GM12878 (cell line): ENCODE results near the gene C17orf58. TPM values are rescaled to one million over a fixed set of nuclear protein-coding genes. Genes with fewer than 3 reads are reported as not detected.

Experiments used
- ATAC-seq: fragments of 200-7000 bp; cut with Tn5 transposase; 3 replicates; pipeline ENCODE4 v1.9.1; 2020; ENCODE audit warnings: mild to moderate bottlenecking, moderate library complexity
- BruUV-seq: library from RNA; stranded (reverse); fragments of 400-500 nt; replicated peaks from 2 replicates; lab custom pipeline; 2021; lab: Mats Ljungman, UMichigan
- CTCF ChIA-PET: fragments of 300-600 bp; sonication (Branson Sonifier 250); formaldehyde crosslinking; extraction: SDS; loops from one replicate; lab custom pipeline; 2021; ENCODE audit warnings: inconsistent platforms; lab: Yijun Ruan, JAX
- POLR2A ChIA-PET: fragments of 350-600 bp; formaldehyde crosslinking; extraction: SDS; loops from one replicate; lab custom pipeline; 2021; ENCODE audit warnings: inconsistent platforms; lab: Charles Lee
- RAD21 ChIA-PET: fragments of 300-600 bp; sonication (Branson Sonifier 250); formaldehyde crosslinking; loops from one replicate; lab custom pipeline; 2023; ENCODE audit warnings: antibody characterized with exemption; ENCODE audit not compliant: unreplicated experiment; lab: Charles Lee
- SMC1A ChIA-PET: fragments of 300-600 bp; sonication (Branson Sonifier 250); formaldehyde crosslinking; loops from one replicate; lab custom pipeline; 2023; ENCODE audit not compliant: unreplicated experiment, uncharacterized antibody; lab: Charles Lee
- DNase-seq: peaks from one replicate; pipeline ENCODE4 v3.0.0-alpha.2; 2011; ENCODE audit warnings: low read depth, low spot score
- FAIRE-seq: peaks from 3 replicates; lab custom pipeline; 2011; peaks lifted over from hg19 to GRCh38; lab: Jason Lieb, UNC
- H2AFZ ChIP-seq: 2 replicates; pipeline ENCODE4 v1.6.0; 2011; ENCODE audit warnings: low read depth, low read length, control low read depth; ENCODE audit not compliant: control insufficient read depth
- H3K27ac ChIP-seq: 2 replicates; pipeline ENCODE4 v1.5.1; 2011; ENCODE audit warnings: control low read depth; ENCODE audit not compliant: control insufficient read depth, insufficient read depth
- H3K27me3 ChIP-seq, 2 experiments: replicated peaks in 1 of 2; 2 replicates each; pipeline versions ENCODE4 v1.6.0 to v1.6.1; 2011; ENCODE audit warnings: low read length in 1 of 2; ENCODE audit not compliant: control insufficient read depth in 2 of 2, insufficient read depth in 2 of 2
- H3K36me3 ChIP-seq, 2 experiments: 2 replicates each; pipeline ENCODE4 v1.5.1; 2011; ENCODE audit warnings: low read length in 1 of 2; ENCODE audit not compliant: control insufficient read depth in 2 of 2, insufficient read depth in 2 of 2
- H3K4me1 ChIP-seq: 2 replicates; pipeline ENCODE4 v1.6.1; 2011; ENCODE audit warnings: mild to moderate bottlenecking, low read length, moderate library complexity, mixed read lengths; ENCODE audit not compliant: control insufficient read depth, insufficient read depth
- H3K4me2 ChIP-seq: 2 replicates; pipeline ENCODE4 v1.6.0; 2011; ENCODE audit warnings: control low read depth; ENCODE audit not compliant: control insufficient read depth, insufficient read depth
- H3K4me3 ChIP-seq: fragments of 200-600 bp; sonication (generic); 2 replicates; pipeline ENCODE4 v1.5.1; 2016
- H3K79me2 ChIP-seq: 2 replicates; pipeline ENCODE4 v1.6.0; 2011; ENCODE audit warnings: low read length; ENCODE audit not compliant: control insufficient read depth, insufficient read depth
- H3K9ac ChIP-seq: 2 replicates; pipeline ENCODE4 v1.8.0; 2011; ENCODE audit warnings: low read length, control low read depth, mixed read lengths; ENCODE audit not compliant: control insufficient read depth, insufficient read depth
- H3K9me3 ChIP-seq: replicated peaks from 3 replicates; pipeline ENCODE4 v1.5.1; 2011; ENCODE audit warnings: mild to moderate bottlenecking, low read length; ENCODE audit not compliant: control insufficient read depth, insufficient read depth
- H4K20me1 ChIP-seq: 2 replicates; pipeline ENCODE4 v1.6.0; 2011; ENCODE audit not compliant: control insufficient read depth, insufficient read depth
- ATF7 ChIP-seq: fragments of 450-650 bp; IDR thresholded peaks from 2 replicates; pipeline ENCODE4 v1.6.1; 2016; ENCODE audit warnings: low read depth, mild to moderate bottlenecking
- BHLHE40 ChIP-seq, 2 experiments: fragments of 450-650 bp in 1 of 2; IDR thresholded peaks; 2 replicates each; pipeline ENCODE4 v1.6.1; 2011 to 2017; ENCODE audit warnings: low read depth in 2 of 2, borderline replicate concordance in 1 of 2, improper control_type of control experiment in 1 of 2, low read length in 1 of 2, mild to moderate bottlenecking in 1 of 2
- CBX5 ChIP-seq: sonication (generic); IDR thresholded peaks from 2 replicates; pipeline ENCODE4 v1.6.1; 2016; ENCODE audit warnings: low read depth, moderate library complexity, mild to moderate bottlenecking, inconsistent platforms
- EED ChIP-seq: sonication (generic); IDR thresholded peaks from 2 replicates; pipeline ENCODE4 v1.6.1; 2016; ENCODE audit warnings: antibody characterized with exemption, low read depth
- GATAD2B ChIP-seq: fragments of 450-650 bp; conservative IDR thresholded peaks from 2 replicates; pipeline ENCODE4 v1.6.1; 2017; ENCODE audit warnings: low read depth, mild to moderate bottlenecking, moderate library complexity
- HDAC6 ChIP-seq: fragments of 200-600 bp; sonication (generic); IDR thresholded peaks from one replicate; pipeline ENCODE4 v1.8.0; 2017; ENCODE audit warnings: antibody characterized with exemption; ENCODE audit not compliant: unreplicated experiment
- JUNB ChIP-seq: IDR thresholded peaks from 2 replicates; pipeline ENCODE4 v1.6.1; 2016; ENCODE audit warnings: antibody characterized with exemption, mild to moderate bottlenecking
- MYB ChIP-seq: fragments of 150-350 bp; IDR thresholded peaks from 2 replicates; pipeline ENCODE4 v1.6.1; 2014; ENCODE audit warnings: mild to moderate bottlenecking, low read depth, low read length, borderline replicate concordance
- NFXL1 ChIP-seq: fragments of 450-650 bp; IDR thresholded peaks from 2 replicates; pipeline ENCODE4 v1.6.1; 2017; ENCODE audit warnings: antibody characterized with exemption, mild to moderate bottlenecking, borderline replicate concordance
- RUNX3 ChIP-seq: IDR thresholded peaks from 2 replicates; pipeline ENCODE4 v1.6.1; 2012; ENCODE audit warnings: low read length, inconsistent platforms
- STAT3 ChIP-seq: IDR thresholded peaks from 2 replicates; pipeline ENCODE4 v1.6.1; 2011; ENCODE audit warnings: low read depth, low read length, improper control_type of control experiment
- SUPT20H ChIP-seq: IDR thresholded peaks from 2 replicates; pipeline ENCODE4 v1.6.1; 2011; ENCODE audit warnings: low read depth, mild to moderate bottlenecking, low read length, moderate library complexity, borderline replicate concordance; ENCODE audit not compliant: control insufficient read depth
- TCF3 ChIP-seq: IDR thresholded peaks from 2 replicates; pipeline ENCODE4 v1.6.1; 2012; ENCODE audit warnings: low read depth, mild to moderate bottlenecking, low read length, borderline replicate concordance; ENCODE audit not compliant: insufficient read depth
- USF2 ChIP-seq: IDR thresholded peaks from 2 replicates; pipeline ENCODE4 v1.6.1; 2011; ENCODE audit warnings: low read depth, low read length, improper control_type of control experiment, borderline replicate concordance
- ZBED1 ChIP-seq: IDR thresholded peaks from 2 replicates; pipeline ENCODE4 v1.6.1; 2016; ENCODE audit warnings: borderline replicate concordance
- ZNF207 ChIP-seq: fragments of 450-650 bp; IDR thresholded peaks from 2 replicates; pipeline ENCODE4 v1.6.1; 2014; ENCODE audit warnings: antibody characterized with exemption, mild to moderate bottlenecking, borderline replicate concordance
- ZNF622 ChIP-seq: fragments of 450-650 bp; IDR thresholded peaks from 2 replicates; pipeline ENCODE4 v1.6.1; 2017; ENCODE audit warnings: mild to moderate bottlenecking, inconsistent platforms
- WGBS: methylation state at CpG from one replicate; pipeline ENCODE4 v1.1.6; 2016; ENCODE audit warnings: low lambda C conversion rate; ENCODE audit not compliant: insufficient replicate concordance, insufficient coverage; ENCODE audit errors: missing lambda C conversion rate; 5-methylcytosine and 5-hydroxymethylcytosine counted together
- in situ Hi-C: fragments of 300-500 bp; cut with MboI; formaldehyde crosslinking; loops from 9 replicates; pipeline ENCODE4 v1.14.3; 2018; ENCODE audit warnings: mixed read lengths
- intact Hi-C: fragments of 100-400 bp; cut with micrococcal nuclease; formaldehyde crosslinking; loops from one replicate; pipeline ENCODE4 v1.14.2; 2022; ENCODE audit not compliant: unreplicated experiment
- polyA plus RNA-seq, 11 experiments: library from polyadenylated mRNA; depleted of rRNA in 4 of 11; unstranded in 6 of 11; stranded (reverse) in 5 of 11; fragments of >200 nt; fragmentation: Nextera tagmentation in 4 of 11; fragmentation: Illumina TruSeq in 1 of 11; extraction: Ambion mirVana in 4 of 11; extraction: Trizol in 1 of 11; gene quantifications; 1 replicate in 1 of 11; 2 replicates in 10 of 11; pipeline versions ENCODE4 v1.2.1 to v1.2.3, GENCODE V29; 2011 to 2016; ENCODE audit warnings: inconsistent platforms in 2 of 11, missing spikeins in 2 of 11, low read depth in 1 of 11
- total RNA-seq, 4 experiments: library from RNA; depleted of rRNA in 3 of 4; stranded (reverse); fragments of >200 nt in 3 of 4; fragmentation: Illumina TruSeq in 1 of 4; extraction: Trizol in 1 of 4; gene quantifications; 2 replicates each; pipeline versions ENCODE4 v1.2.1 to v1.2.3, GENCODE V29; 2013 to 2021
- TF ChIP-seq, protein P1 (sequence below): fragments of 450-650 bp; IDR thresholded peaks from 2 replicates; pipeline ENCODE4 v1.6.1; 2017; ENCODE audit warnings: mild to moderate bottlenecking
- TF ChIP-seq, protein P2 (sequence below): IDR thresholded peaks from 2 replicates; pipeline ENCODE4 v1.6.1; 2011; ENCODE audit warnings: borderline replicate concordance, low read depth, mild to moderate bottlenecking, moderate library complexity, low read length; ENCODE audit not compliant: insufficient read depth, poor library complexity, severe bottlenecking

C17orf58 gene
- total and polyA plus RNA-seq, 10 of the 15 experiments (the other 5 are each of a cell fraction or from before 2014, with no cell fraction given) = 3.3 to 12.3 (median 6.2) TPM

DNA sequence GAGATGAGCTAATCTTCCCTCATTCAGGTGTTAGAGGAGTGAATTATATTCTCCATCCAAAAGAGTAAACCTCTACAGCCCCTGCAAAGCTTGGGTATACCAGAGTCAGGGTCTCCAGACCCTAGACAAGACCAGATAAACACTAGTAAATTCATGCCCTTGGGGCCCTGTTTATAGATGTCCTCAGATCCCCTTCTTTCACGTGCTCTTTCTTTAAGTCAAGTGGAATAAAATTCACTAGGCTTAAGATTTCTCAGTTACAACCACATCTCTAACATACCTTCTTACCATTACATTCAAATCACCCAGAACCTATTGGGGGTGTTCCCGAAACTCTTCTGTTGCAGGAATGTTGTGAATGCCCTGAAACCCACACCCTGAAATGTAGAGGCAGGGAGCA lies 2.2 kb upstream of the C17orf58 start:
- H4K20me1 ChIP-seq = no peaks in the 10 kb centered on the region
- no TSS peak for BruUV-seq
- no peak overlapping the region for H3K4me2 ChIP-seq
- no peaks in the 10 kb centered on the region for H3K36me3 ChIP-seq
- no peak for FAIRE-seq
- CTCF ChIA-PET = interaction anchor here (1.1 kb wide), 1 partner anchor 10 kb away, joined by 3 read pairs; no protein-coding TSS in a partner anchor
- no peak for TF ChIP-seq EED
- no peak for TF ChIP-seq BHLHE40 (IDR thresholded peaks at IDR 0.05; ENCODE audit: borderline replicate concordance in 1 of 2, low read depth in 2 of 2, low read length in 1 of 2)
- TF ChIP-seq, protein P1, sequence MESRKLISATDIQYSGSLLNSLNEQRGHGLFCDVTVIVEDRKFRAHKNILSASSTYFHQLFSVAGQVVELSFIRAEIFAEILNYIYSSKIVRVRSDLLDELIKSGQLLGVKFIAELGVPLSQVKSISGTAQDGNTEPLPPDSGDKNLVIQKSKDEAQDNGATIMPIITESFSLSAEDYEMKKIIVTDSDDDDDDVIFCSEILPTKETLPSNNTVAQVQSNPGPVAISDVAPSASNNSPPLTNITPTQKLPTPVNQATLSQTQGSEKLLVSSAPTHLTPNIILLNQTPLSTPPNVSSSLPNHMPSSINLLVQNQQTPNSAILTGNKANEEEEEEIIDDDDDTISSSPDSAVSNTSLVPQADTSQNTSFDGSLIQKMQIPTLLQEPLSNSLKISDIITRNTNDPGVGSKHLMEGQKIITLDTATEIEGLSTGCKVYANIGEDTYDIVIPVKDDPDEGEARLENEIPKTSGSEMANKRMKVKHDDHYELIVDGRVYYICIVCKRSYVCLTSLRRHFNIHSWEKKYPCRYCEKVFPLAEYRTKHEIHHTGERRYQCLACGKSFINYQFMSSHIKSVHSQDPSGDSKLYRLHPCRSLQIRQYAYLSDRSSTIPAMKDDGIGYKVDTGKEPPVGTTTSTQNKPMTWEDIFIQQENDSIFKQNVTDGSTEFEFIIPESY = no peak
- TF ChIP-seq ZNF622 = no peak
- TF ChIP-seq ATF7 = no peak
- TF ChIP-seq STAT3 = no peak
- TF ChIP-seq SUPT20H = no peak
- TF ChIP-seq RUNX3 = no peak
- no peak for TF ChIP-seq HDAC6
- TF ChIP-seq GATAD2B = no peak
- no peak for TF ChIP-seq MYB
- TF ChIP-seq, protein P2, sequence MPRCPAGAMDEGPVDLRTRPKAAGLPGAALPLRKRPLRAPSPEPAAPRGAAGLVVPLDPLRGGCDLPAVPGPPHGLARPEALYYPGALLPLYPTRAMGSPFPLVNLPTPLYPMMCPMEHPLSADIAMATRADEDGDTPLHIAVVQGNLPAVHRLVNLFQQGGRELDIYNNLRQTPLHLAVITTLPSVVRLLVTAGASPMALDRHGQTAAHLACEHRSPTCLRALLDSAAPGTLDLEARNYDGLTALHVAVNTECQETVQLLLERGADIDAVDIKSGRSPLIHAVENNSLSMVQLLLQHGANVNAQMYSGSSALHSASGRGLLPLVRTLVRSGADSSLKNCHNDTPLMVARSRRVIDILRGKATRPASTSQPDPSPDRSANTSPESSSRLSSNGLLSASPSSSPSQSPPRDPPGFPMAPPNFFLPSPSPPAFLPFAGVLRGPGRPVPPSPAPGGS = no peak
- TF ChIP-seq JUNB = no peak
- no peak for TF ChIP-seq NFXL1
- no peak for TF ChIP-seq USF2
- no peak for TF ChIP-seq ZNF207
- no peak for TF ChIP-seq CBX5
- no peak for TF ChIP-seq ZBED1
- no peak for TF ChIP-seq TCF3
- H3K27ac ChIP-seq = no peak overlapping the region
- intact Hi-C loops = no loop called here
- SMC1A ChIA-PET = interaction anchor here (0.6 kb wide), 1 partner anchor 11 kb away, joined by 3 read pairs; no protein-coding TSS in a partner anchor
- no peak overlapping the region for H2AFZ ChIP-seq
- ATAC-seq = no peak
- H3K79me2 ChIP-seq = no peaks in the 10 kb centered on the region
- H3K4me3 ChIP-seq = no peak overlapping the region
- WGBS = 2% methylated on average over 2 of the region's 2 CpGs
- no peak for DNase-seq
- H3K9ac ChIP-seq = no peak overlapping the region
- peaks cover 0 to 3% of the 10 kb centered on the region in 2 experiments; a peak in 2 of 4 replicates for H3K27me3 ChIP-seq
- RAD21 ChIA-PET = interaction anchor here (0.6 to 0.7 kb wide), 2 partner anchors 463 to 530 kb away, joined by 3 read pairs; no protein-coding TSS in a partner anchor
- no peaks in the 10 kb centered on the region for H3K9me3 ChIP-seq
- H3K4me1 ChIP-seq = peaks cover 7% of the 10 kb centered on the region
- POLR2A ChIA-PET = no interaction called here
- in situ Hi-C loops = no loop called here
